ENCODE measurements around the gene GSTT2B.
"Not testable (repeated sequence)": the region's sequence is repeated elsewhere in the genome, so short reads cannot be mapped to it uniquely, and the experiment has no call there.

GSTT2B gene

GRCh38 chr22:23961084-23961771, at the start of gene GSTT2B:
GSTT2B (minus strand) TSS chr22:23961195; CDS start chr22:23961131, 64 bp downstream.
- in situ Hi-C loops (cut with MboI; ENCODE audit: low sequenced_read_pairs): not testable (repeated sequence)

GRCh38 chr22:24010018-24010391, 49.0 kb upstream of the GSTT2B start:
- in situ Hi-C loops (cut with MboI; ENCODE audit: low sequenced_read_pairs): no loop called here

- in situ Hi-C loops (cut with MboI; ENCODE audit: low sequenced_read_pairs): no loop called here
Observed at GRCh38 chr22:24009227-24010017, 48.4 kb upstream of the GSTT2B start.

- in situ Hi-C loops (cut with MboI; ENCODE audit: low sequenced_read_pairs): no loop called here
Observed at GRCh38 chr22:24008381-24009226, 47.6 kb upstream of the GSTT2B start.

GRCh38 chr22:24008022-24008283, 47.0 kb upstream of the GSTT2B start:
- in situ Hi-C loops (cut with MboI; ENCODE audit: low sequenced_read_pairs): no loop called here

GRCh38 chr22:24007253-24008021, 46.4 kb upstream of the GSTT2B start:
- in situ Hi-C loops (cut with MboI; ENCODE audit: low sequenced_read_pairs): no loop called here

- in situ Hi-C loops (cut with MboI; ENCODE audit: low sequenced_read_pairs): no loop called here
Observed at GRCh38 chr22:24006914-24007214, 45.9 kb upstream of the GSTT2B start.

- in situ Hi-C loops (cut with MboI; ENCODE audit: low sequenced_read_pairs): no loop called here
Observed at GRCh38 chr22:24006207-24006913, 45.4 kb upstream of the GSTT2B start.

GRCh38 chr22:24005201-24005600, 44.2 kb upstream of the GSTT2B start, which contains the start of gene GSTT4:
GSTT4 (minus strand) TSS chr22:24005453; CDS start chr22:24005356, 97 bp downstream.
- in situ Hi-C loops (cut with MboI; ENCODE audit: low sequenced_read_pairs): no loop called here

GRCh38 chr22:24003887-24004286, 42.9 kb upstream of the GSTT2B start:
- in situ Hi-C loops (cut with MboI; ENCODE audit: low sequenced_read_pairs): no loop called here

- in situ Hi-C loops (cut with MboI; ENCODE audit: low sequenced_read_pairs): no loop called here
Observed at GRCh38 chr22:24002851-24003250, 41.9 kb upstream of the GSTT2B start.

- in situ Hi-C loops (cut with MboI; ENCODE audit: low sequenced_read_pairs): no loop called here
Observed at GRCh38 chr22:24002272-24002671, 41.3 kb upstream of the GSTT2B start.

- in situ Hi-C loops (cut with MboI; ENCODE audit: low sequenced_read_pairs): no loop called here
Observed at GRCh38 chr22:24001314-24001713, 40.3 kb upstream of the GSTT2B start.

- in situ Hi-C loops (cut with MboI; ENCODE audit: low sequenced_read_pairs): not testable (repeated sequence)
Observed at GRCh38 chr22:23999779-24000178, 38.8 kb upstream of the GSTT2B start.

GRCh38 chr22:23997092-23997491, 36.1 kb upstream of the GSTT2B start:
- in situ Hi-C loops (cut with MboI; ENCODE audit: low sequenced_read_pairs): no loop called here

- in situ Hi-C loops (cut with MboI; ENCODE audit: low sequenced_read_pairs): not testable (repeated sequence)
Observed at GRCh38 chr22:23993581-23994177, 32.7 kb upstream of the GSTT2B start.

GRCh38 chr22:23993080-23993479, 32.1 kb upstream of the GSTT2B start:
- in situ Hi-C loops (cut with MboI; ENCODE audit: low sequenced_read_pairs): not testable (repeated sequence)

- in situ Hi-C loops (cut with MboI; ENCODE audit: low sequenced_read_pairs): not testable (repeated sequence)
Observed at GRCh38 chr22:23989583-23990244, 28.7 kb upstream of the GSTT2B start.

GRCh38 chr22:23986538-23987178, 25.7 kb upstream of the GSTT2B start:
- in situ Hi-C loops (cut with MboI; ENCODE audit: low sequenced_read_pairs): not testable (repeated sequence)

Data from HL-60/S4 treated with phorbol 12-myristate 13-acetate at 8.2 ng/mL for 4 days and 3 days (cell line).